GM23338 (cell line): ENCODE data around the gene FDXR.

ENCODE experiments used
- CREB1 ChIP-seq: fragments of 250-450 bp; sonication (Bioruptor Pico); IDR thresholded peaks from 2 replicates; pipeline ENCODE4 v1.5.0; 2020; ENCODE audit warnings: low read depth, mild to moderate bottlenecking, moderate library complexity
- CTCF ChIP-seq, 2 experiments: fragments of 200-600 bp in 1 of 2; sonication (generic) in 1 of 2; conservative IDR thresholded peaks; 2 replicates each; pipeline versions ENCODE4 v1.5.1 to v1.6.1; 2016 to 2017; ENCODE audit warnings: antibody characterized with exemption in 2 of 2, low read depth in 2 of 2, mild to moderate bottlenecking in 2 of 2, moderate library complexity in 1 of 2
- EZH2 ChIP-seq: fragments of 200-600 bp; sonication (generic); IDR thresholded peaks from one replicate; pipeline ENCODE4 v1.8.0; 2017; ENCODE audit warnings: antibody characterized with exemption, mild to moderate bottlenecking, low read depth; ENCODE audit not compliant: unreplicated experiment
- JUNB ChIP-seq: IDR thresholded peaks from one replicate; pipeline ENCODE4 v1.6.1; 2016; ENCODE audit warnings: antibody characterized with exemption; ENCODE audit not compliant: unreplicated experiment
- POLR2AphosphoS5 ChIP-seq: IDR thresholded peaks from 2 replicates; pipeline ENCODE4 v1.6.1; 2016; ENCODE audit warnings: antibody characterized with exemption, low read depth
- REST ChIP-seq: IDR thresholded peaks from one replicate; pipeline ENCODE4 v1.6.1; 2018; ENCODE audit warnings: antibody characterized with exemption; ENCODE audit not compliant: unreplicated experiment

GRCh38 chr17:74848656-74849399, 24.0 kb downstream of the FDXR start:
- TF ChIP-seq POLR2AphosphoS5 = no peak
- TF ChIP-seq REST = no peak
- TF ChIP-seq JUNB = no peak
- no peak for TF ChIP-seq CTCF (conservative IDR thresholded peaks at IDR 0.05; ENCODE audit: low read depth in 2 of 2)
- no peak for TF ChIP-seq CREB1 (CRISPR knock-in tag)
- TF ChIP-seq EZH2 = no peak
